DOHH2 (cell line): ENCODE results near the gene GLRA3.

ENCODE experiments used
- EZH2phosphoT487 ChIP-seq: fragments of 200-600 bp; sonication (generic); IDR thresholded peaks from 2 replicates; pipeline ENCODE4 v1.6.1; 2017; ENCODE audit warnings: borderline replicate concordance, mild to moderate bottlenecking, antibody characterized with exemption, low read length, moderate library complexity, mixed read lengths
- TF ChIP-seq, protein P1 (sequence below): fragments of 200-600 bp; sonication (generic); IDR thresholded peaks from one replicate; pipeline ENCODE4 v1.5.1; 2014; ENCODE audit warnings: antibody characterized with exemption, mild to moderate bottlenecking, low read depth, low read length; ENCODE audit not compliant: poor library complexity, severe bottlenecking

DNA sequence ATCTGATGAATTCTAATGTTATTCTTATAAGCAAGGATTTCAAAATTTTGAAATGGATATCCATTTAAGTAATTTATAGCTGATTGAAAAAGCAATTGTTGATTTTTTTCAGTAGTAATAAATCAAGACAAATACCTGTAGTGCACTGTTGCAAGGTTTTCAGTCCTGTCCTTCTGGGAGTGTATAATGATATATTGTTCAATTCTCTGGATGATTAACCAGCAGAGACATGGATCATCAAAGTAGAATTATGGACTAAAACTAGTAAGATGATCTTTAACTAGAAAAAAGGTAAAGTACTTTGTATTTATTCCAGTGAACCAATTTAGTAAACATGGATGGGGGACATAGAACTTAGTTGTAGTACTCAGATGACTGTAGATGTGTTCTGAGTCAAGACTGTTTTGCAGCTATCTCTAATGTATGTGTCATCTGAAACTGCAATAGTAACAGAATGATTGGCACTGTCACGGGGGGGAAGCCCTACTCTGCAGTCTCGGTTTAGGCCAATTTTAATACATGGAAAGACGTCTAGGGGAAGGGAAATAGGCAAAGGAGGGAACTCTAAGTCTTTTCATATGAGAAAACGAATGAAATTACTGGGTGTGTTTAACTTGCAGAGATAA is 121.9 kb downstream of the GLRA3 start:
- TF ChIP-seq, protein P1, sequence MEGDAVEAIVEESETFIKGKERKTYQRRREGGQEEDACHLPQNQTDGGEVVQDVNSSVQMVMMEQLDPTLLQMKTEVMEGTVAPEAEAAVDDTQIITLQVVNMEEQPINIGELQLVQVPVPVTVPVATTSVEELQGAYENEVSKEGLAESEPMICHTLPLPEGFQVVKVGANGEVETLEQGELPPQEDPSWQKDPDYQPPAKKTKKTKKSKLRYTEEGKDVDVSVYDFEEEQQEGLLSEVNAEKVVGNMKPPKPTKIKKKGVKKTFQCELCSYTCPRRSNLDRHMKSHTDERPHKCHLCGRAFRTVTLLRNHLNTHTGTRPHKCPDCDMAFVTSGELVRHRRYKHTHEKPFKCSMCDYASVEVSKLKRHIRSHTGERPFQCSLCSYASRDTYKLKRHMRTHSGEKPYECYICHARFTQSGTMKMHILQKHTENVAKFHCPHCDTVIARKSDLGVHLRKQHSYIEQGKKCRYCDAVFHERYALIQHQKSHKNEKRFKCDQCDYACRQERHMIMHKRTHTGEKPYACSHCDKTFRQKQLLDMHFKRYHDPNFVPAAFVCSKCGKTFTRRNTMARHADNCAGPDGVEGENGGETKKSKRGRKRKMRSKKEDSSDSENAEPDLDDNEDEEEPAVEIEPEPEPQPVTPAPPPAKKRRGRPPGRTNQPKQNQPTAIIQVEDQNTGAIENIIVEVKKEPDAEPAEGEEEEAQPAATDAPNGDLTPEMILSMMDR, result no peak
- TF ChIP-seq EZH2phosphoT487, result no peak
